Measurements from ENCODE around the gene AREL1.

- no peak for TF ChIP-seq CTCF (IDR thresholded peaks at IDR 0.05 in 8 of 11, conservative IDR thresholded peaks at IDR 0.05 in 3 of 11)
- no peak for TF ChIP-seq POLR2A (IDR thresholded peaks at IDR 0.05)
Observed at GRCh38 chr14:74616996-74617700, 95.7 kb downstream of the AREL1 start.
